HCT116 (cell line): Measurements from ENCODE around the gene SNN.

Experiments
- CBX3 ChIP-seq: IDR thresholded peaks from 2 replicates; pipeline ENCODE4 v1.6.1; 2012; ENCODE audit warnings: low read depth
- RAD21 ChIP-seq: IDR thresholded peaks from 2 replicates; pipeline ENCODE4 v1.6.1; 2012; ENCODE audit warnings: low read depth, mild to moderate bottlenecking
- TF ChIP-seq, protein P1 (sequence below), 3 experiments: fragments of 200-600 bp in 1 of 3; sonication (generic) in 1 of 3; IDR thresholded peaks in 2 of 3; conservative IDR thresholded peaks in 1 of 3; 2 replicates each; pipeline ENCODE4 v1.5.1; 2012 to 2017; ENCODE audit warnings: low read depth in 2 of 3, low read length in 2 of 3, antibody characterized with exemption in 1 of 3, borderline replicate concordance in 1 of 3, control low read depth in 1 of 3, mild to moderate bottlenecking in 1 of 3, mixed read lengths in 1 of 3, mixed run types in 1 of 3, moderate library complexity in 1 of 3; ENCODE audit not compliant: insufficient read depth in 1 of 3

DNA sequence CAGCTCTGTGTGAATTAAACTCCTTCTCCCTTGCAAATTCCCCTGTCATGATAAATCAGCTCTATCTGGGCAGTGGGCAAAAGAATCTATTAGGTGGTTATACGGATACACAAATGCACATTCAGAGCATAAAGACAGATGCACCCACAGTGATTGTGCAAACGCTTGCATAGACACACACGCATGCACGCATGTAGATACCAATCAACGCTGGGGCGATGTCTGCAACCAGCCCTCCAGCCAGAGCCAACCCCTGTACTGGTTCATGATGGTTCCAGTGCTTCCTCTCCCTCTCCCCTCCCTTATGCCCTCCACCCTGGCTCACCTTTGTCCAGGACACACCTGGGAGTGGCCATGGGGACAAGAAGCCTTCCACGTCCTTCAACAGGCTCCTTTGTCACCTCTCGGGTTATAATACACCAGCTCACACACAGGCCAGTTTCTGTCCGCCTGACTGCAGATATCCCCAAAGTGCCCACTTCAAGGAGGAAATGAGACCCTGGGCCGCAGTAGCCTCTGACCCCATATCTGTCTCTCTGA, 33.1 kb upstream of the SNN start:
- no peak for TF ChIP-seq RAD21
- TF ChIP-seq, protein P1, sequence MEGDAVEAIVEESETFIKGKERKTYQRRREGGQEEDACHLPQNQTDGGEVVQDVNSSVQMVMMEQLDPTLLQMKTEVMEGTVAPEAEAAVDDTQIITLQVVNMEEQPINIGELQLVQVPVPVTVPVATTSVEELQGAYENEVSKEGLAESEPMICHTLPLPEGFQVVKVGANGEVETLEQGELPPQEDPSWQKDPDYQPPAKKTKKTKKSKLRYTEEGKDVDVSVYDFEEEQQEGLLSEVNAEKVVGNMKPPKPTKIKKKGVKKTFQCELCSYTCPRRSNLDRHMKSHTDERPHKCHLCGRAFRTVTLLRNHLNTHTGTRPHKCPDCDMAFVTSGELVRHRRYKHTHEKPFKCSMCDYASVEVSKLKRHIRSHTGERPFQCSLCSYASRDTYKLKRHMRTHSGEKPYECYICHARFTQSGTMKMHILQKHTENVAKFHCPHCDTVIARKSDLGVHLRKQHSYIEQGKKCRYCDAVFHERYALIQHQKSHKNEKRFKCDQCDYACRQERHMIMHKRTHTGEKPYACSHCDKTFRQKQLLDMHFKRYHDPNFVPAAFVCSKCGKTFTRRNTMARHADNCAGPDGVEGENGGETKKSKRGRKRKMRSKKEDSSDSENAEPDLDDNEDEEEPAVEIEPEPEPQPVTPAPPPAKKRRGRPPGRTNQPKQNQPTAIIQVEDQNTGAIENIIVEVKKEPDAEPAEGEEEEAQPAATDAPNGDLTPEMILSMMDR (IDR thresholded peaks at IDR 0.05 in 2 of 3, conservative IDR thresholded peaks at IDR 0.05 in 1 of 3; ENCODE audit: borderline replicate concordance in 1 of 3, insufficient read depth in 1 of 3, low read depth in 2 of 3, low read length in 2 of 3) = no peak
- no peak for TF ChIP-seq CBX3
